ENCODE measurements around the gene DMKN.

GRCh38 chr19:35555301-35556005, 42.0 kb upstream of the DMKN start:
- TF ChIP-seq GATA2 (IDR thresholded peaks at IDR 0.05; ENCODE audit: low read depth, low read length) (no peak), GATA3 (IDR thresholded peaks at IDR 0.05; ENCODE audit: low read depth, low read length) (no peak)
